Stimulated activated CD8-positive, alpha-beta memory T cell treated with anti-CD3 and anti-CD28 coated beads, Interleukin-15, amount 100 ng/mL, for 4 hours (primary cell): Measurements from ENCODE around the gene FUT7.

Source experiments
- DNase-seq, 2 donors: peaks; one replicate each; pipeline ENCODE4 v3.0.0-alpha.2; 2020; ENCODE audit warnings: low read depth in 2 of 2

Gene FUT7

DNA sequence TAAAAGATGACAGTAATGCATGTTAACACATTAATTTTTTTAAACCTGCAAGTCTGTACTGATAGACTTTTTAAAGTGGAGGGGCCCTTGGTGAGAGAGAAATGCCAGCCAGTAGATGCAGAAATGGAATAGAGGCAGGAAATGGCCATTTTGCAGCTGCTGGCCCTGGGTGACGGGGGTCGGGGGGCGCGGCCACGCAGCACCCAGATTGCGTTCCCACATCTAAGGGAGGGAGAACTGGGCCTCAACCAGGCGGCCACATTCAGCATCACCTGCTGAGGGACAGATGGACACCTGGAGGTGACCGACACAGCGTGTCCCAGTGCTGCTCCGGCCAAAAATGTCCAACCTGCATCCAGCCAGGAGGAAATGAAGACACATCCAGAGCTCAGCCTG is 29.2 kb downstream of the FUT7 start:
- no peak for DNase-seq

DNA sequence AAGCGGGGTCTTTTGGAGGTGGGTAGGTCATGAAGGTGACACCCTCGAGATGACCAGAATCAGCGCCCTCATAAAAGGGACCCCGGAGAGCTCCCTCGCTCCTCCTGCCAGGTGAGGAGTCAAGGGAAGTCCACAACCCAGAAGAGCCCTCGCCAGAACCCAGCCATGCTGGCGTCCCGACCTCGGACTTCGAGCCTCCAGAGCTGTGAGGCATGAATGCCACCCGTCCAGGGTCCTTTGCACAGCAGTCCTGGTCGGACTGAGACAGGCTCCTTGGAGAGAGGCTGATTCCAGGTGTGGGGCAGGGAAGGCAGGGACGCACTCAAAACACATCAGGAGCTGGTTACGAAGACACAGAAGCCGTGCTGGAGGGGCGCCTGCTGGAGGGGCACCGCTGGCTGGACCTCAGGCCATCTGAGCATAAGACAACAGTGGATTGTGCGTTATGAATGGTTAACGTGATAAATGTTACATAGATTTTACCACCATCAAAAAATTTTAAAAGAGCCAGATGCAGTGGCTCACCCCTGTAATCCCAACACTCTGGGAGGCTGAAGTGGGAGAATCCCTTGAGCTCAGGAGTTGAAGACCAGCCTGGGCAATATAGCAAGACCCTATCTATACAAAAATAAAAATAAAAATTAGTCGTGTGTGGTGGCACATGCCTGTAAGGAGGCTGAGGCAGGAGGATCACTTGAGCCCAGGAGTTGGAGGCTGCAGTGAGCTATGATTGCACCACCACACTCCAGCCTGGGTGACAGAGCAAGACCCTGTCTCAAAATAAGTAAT is 29.8 kb downstream of the FUT7 start:
- DNase-seq, result no peak

DNA sequence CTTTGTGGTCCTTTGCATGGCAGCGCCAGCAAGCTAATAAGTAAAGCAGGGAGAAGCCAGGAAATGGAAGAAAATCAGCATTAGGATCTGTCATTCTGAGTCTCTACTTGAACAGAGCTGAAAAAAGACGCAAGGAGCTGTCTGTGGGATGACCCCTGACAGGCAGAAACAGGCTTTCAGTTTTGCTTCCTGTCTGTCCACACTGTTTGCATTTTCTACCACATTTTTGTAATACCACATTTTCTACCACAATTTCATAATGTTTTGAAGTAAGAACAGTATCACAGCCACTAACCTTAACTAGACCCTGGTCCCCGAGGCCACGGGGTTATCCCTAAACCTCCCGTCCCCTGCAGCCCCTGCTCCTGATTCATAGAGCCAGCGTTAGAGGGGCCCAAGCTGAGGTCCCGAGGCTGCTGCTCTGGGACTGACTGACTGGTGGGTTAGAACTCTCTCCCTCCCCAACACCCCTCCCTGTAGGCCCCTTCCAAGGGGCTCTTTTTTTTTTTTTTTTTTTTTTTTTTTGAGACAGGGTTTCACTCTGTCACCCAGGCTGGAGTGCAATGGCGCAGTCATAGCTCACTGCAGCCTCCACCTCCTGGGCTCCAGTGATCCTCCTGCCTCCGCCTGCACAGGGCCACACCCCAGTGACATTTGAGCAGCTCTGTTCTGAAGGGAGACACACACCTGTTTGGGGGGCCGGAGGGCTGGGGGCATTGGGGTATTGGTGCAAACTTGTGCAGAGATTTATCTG is 31.5 kb downstream of the FUT7 start:
- no peak for DNase-seq

DNA sequence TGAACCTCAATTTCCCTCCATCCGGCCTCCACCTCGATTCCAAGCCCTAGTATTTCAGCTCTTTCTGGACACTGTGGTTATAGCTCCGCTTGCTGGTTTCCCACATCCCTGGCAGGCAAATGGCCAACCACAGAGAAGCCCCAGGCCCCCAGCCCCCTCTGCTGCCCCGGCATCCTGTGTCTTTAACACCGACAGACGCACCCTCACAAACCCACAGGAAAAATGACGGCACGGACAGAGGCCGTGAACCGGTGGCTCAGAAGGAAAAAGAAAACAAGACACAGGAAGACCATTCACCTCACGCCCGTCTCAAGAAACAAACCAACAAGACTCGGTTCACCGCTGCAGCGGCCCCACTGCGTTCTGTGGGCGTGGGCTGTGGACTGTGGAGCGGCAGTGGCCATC is 34.1 kb downstream of the FUT7 start:
- DNase-seq, result peak in 1 of 2 donors; percentile 23

DNA sequence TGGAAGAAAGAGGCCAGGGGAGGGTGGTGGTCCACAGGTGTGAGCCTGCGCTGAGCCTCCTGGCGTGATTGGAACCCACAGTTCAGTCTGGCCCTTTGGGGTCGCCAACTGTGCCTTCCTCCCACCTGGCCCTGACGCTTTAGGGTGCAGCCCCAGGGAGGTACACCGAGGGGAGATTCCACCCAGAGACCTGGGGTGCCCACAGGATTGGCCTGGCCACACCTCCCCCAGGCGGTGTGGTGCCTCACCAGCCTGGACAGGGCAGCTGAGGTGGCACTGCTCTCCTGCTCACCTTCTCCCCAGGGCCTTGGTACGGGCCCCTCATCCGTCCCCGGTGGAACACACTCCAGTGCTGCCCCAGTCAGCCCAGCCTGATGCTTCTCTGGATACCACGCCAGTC is 34.5 kb downstream of the FUT7 start:
- DNase-seq, result no peak

DNA sequence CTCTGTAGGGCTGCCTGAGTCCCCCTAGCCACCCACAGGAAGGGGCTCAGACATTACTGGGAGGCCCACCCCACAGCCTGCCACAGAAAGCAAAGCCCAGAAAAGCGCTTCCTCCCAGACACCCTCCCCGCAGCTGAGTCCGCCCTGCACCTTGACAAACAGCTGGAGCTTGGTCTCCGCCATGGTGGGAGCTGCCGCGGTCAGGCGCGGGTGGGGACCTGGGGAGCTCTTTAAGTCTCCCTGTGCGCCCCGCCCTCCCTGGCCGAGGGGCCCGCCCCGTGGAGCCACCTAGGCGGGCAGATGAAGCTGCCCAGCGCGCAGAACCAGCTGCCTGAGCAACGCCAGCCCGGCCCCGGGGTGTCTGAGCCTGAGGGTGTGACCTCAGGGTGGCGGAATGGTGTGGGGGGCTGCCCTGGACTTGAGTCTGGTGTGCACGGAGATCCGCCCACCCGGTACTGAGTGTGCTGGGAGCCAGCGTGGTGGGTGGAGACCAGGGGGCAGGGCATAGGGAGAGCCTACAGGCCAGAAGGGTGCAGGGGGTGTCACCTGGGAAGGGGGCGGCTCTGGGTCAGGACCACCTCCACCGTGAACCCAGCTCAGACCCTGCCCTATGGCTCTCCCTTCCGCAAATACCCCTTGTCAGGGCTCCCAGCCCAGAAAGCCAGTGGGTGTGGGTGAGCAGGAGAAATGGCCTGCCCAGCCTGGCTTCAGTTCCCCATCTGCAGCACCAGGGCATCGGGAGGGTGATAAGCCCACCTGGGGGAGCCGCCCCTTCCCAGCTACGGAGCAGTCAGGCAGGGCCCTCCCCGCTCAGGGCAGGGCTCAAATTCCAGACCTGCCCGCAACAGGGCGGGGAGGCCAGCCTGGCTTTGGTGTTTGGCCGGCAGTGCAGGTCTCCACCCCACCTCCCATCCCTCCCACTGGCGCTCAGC is 35.3 kb downstream of the FUT7 start, which contains the start of gene CLIC3:
Gene CLIC3 (minus strand): TSS at position 208 of the 932 bp plus-strand sequence. CDS start 25 bp downstream, at position 183.
- peak in 1 of 2 donors; percentile 36 for DNase-seq

DNA sequence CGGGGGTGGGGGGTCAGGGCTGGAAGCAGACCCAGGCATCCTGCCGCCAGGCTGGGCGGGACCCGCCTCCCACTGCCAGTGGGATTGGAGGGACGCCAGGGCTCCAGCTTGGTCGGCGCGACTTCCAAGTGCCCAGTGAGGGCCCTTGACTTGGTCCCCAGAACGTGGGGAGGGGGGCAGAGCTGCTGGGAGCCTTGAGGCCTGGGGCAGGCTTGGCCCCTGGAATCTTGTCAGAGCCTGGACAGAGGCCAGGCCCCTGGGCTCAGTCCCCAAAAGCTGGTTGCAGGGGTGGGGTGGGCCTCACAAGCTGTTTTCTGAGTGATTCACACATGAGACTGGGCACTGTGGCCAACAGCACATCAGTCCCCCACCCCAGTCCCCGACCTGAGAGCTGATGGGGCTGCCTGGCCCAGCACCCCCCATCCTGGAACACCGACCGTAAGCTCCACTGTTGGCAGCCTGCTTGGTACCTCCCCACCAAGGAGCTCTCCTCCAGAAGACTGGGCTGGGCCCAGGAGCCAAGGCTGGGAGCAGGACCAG is 36.0 kb downstream of the FUT7 start:
- no peak for DNase-seq

DNA sequence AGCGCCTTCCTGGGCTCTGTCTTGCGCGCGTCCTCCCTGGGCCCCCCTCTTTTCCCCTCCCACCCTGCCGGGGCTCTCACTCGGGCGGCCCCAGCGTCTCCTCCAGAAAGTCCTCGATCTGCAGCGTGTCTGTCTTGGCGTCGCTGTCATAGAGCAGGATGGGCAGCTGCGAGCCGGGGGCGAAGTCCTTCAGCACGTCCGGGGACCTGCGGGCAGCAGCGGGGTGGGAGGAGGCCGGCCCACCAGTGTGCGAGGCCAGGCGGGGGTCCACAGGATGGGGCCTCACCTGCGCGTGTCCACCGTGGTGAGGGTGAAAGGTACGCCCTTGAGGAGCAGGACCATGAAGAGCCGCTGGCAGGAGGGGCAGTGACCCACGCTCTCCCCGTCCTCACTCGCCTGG is 36.5 kb downstream of the FUT7 start:
- DNase-seq, result no peak

DNA sequence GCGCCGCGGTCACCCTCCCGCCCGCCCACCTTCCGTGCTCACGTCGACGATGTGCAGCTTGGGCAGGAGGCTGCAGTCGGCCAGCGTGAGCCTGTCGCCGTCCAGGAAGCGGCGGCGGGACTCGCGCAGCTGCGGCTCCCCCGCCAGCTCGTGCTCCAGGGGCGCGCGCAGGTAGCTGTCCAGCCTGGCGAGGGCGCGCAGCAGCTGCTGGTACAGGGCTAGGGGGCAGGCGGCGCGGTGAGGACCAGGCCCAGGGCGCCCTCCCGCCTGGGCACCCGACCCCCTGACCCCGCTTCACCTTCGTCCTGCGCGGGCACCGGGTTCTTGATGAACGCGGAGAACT is 37.0 kb downstream of the FUT7 start:
- no peak for DNase-seq

DNA sequence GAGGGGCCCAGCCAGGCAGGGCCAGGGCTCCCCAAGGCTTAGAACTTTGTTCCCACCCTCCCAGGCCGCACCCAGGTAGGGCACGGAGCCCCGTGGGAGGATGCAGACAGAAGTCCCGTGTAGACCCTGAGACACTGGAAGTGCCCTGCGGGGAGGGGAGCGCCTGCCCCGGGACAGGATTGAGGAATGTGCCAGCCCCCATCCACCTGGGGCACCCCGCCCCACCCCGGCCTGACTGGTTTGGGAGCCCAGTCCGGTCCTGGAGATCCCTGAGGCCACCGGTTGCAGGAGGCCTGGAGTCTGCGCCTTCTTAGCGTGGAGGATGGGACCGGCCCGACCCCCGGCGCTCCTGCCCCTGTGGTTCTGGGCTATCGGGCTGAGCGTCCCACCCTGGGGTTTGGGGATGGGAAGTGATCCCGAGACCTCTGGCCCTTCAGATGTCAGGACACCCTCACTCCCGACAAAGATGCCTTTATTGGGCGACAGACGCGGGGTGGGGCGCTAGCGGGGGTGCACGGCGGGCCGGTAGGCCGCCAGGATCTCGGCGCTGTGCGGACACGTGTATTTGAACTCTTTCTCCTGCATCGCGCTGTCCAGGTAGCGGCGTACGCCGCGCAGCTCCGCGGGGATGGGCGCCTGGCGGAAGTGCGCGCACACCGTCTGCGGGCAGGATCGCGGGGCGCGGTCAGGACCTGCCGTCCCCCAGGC is 37.6 kb downstream of the FUT7 start:
- DNase-seq, result no peak

DNA sequence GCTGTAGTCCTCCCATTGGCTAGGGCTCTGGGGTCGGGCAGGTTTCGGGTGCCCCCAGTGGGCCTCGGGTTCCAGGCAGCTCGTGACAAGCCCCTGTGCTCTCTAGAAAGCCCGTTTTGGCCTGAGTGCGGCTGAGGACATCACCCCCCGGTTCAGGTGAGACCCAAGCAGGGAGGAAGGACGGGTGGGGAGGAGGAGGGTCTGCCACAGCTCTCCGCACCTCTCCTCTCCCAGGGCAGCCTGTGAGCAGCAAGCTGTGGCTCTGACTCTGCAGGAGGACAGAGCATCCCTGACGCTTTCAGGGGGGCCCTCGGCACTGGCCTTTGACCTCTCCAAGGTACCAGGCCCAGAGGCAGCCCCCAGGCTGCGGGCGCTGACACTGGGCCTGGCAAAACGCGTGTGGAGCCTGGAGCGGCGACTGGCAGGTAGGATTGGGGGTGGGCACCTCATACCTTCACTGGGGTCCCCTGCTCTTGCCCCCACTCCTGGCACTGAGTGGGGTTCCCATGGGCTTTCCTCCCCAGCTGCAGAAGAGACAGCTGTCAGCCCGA is 39.0 kb downstream of the FUT7 start:
- DNase-seq, result no peak

DNA sequence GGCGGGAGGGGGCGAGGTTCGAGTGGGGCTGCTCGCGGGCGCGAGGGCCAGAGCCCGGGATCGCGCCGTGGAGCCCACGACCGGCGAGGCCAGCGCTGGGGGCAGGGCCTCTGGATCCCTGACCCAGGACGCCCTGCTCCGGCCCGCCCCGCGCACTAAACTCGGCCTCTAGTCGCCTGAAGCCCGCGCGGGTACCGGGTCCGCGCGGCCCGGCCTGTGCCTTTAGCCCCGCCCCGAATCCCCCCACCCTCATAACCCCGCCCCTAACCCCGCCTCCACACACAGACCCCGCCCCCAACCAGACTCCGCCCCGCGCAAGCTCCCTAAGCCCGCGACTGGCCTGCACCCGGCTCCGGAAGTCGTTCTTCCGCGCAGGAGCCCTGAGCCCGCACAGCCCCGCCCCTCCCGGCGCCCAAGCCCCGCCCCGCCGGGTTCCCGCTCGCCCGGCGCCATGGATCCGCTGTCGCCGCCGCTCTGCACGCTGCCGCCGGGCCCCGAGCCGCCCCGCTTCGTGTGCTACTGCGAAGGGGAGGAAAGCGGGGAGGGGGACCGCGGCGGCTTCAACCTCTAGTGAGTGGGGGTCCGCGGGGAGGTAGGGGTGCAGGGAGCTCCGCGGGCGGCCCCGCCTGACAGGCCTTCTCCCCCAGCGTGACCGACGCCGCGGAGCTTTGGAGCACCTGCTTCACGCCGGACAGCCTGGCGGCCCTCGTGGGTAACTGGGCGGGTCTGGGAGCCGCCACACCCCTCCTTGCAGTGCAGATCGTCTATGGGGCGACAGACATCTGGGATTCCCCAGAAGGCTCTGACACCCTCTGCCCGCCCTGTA is 39.7 kb downstream of the FUT7 start, which contains the start of gene PAXX:
Gene PAXX (plus strand): TSS at position 430 of the 826 bp plus-strand sequence. CDS start 22 bp downstream, at position 452.
- DNase-seq, result peak; percentile 81 to 87

DNA sequence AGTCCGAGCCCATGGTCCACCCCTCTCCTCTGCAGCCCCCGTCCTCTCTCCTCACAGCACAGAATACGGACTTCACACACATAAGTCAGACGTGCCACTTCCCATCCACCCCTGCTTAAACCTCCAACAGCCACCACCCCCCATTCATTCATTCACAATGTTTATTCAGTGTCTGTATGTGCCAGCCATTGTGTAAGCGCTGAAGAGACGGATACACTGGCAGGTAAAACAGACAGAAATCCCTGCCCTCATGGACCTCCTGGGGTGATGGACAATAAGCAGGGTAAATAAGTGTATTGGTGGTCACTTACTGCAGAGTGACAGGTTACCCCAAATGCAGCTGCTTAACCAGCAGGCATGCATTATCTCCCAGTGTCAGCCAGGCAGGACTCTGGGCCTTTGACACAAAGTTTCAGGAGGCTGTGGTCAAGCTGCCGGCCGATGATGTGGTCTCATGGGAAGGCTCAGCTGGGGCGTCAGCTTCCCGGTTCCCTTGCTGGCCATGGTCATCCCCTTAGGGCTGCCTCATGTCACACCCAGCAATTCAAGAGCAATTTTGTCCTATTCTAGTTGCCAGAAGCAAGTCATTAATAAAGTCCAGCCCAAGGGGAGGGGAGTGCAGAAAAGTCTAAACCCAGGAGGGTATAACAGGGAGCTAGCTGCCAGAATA is 41.5 kb downstream of the FUT7 start:
- DNase-seq, result no peak

DNA sequence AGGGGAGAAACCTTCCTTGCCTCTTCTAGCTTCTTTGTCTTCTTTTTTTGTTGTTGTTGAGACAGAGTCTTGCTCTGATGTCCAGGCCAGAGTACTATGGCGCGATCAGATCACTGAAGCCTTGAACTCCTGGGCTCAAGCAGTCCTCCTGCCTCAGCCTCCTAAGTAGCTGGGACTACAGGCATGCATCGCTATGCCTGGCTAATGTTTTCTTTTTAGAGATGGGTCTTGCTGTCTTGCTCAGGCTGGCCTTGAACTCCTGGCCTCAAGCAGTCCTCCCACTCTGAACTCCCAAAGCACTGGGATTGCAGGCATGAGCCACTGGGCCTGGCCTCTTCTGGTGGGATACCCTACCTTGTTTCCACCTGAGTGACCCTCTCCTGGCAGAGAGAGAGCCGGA is 43.0 kb downstream of the FUT7 start:
- no peak for DNase-seq

DNA sequence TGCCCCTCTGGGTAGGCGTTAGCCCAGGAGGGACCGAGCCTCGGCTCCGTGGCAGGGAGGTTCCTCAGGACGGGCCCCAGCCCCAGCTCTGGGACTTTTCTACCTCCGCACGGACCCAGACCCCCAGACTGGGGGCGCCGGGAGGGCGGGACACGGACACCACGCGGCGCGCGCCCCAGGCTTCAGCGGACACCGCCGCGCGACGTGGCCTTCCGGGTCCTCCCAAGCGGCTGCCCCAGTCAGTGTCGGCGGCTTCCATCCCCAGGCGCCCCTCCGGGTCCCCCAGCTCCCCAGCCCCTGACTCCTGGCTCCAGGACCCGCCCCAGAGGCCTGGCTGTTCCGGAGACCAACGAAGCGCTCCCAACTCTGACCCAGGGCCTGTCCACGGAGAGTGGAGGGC is 46.0 kb downstream of the FUT7 start:
- DNase-seq, result no peak

DNA sequence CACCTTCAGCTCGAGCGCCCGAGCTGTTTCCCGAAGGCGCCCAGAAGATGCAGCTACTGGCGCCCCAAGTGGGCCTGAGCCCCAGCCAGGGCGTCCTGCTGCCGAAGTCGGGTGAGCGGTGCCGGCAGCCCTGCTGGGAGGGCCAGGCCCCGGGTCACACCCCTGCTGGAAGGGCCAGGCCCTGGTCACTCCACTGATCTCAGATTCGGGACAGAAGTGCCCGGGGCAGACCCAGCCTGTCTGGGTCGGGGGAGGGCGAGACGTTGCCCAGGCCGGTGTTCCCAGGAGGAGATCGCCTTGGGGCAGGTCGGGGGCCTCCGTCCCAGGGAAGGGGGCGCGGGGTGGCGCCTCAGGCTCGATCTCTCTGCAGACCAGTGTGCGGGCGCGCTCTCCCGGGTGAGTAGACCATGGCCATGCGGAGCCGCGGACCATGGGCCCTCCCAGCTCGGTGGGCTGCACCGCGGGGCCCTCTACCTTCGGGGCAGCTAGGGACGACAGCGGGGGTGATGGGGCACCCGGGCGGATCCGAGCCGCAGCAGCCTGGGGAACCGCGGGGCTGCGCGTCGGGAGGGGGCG is 46.8 kb downstream of the FUT7 start:
- DNase-seq, result no peak

DNA sequence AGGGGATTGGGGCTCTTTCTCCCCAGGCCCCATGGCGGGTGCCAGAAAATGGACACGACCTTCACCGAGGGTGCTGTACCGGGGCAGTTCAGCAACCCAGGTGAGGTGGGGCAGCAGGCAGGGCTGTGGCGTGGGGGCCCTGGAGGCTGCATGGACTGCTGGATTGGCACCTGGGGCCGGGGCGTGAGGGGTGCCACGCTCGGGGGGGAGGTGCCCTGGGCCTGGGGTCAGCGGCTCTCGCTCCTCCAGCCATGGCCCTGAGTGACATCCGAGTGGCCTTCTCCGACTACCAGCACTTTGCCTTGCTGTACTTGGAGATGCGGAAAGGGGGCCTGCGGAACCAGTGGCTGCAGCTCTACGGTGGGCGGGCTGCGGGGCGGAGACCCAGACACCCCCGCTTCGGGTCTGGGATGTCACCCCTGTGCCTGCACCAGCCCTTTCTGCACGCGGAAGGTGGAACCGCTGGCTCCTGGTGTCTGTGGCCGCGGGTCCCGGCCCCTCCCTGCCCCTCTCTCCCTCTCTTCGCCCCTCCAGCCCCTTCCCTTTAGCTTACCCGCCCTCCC is 47.3 kb downstream of the FUT7 start:
- DNase-seq, result no peak

DNA sequence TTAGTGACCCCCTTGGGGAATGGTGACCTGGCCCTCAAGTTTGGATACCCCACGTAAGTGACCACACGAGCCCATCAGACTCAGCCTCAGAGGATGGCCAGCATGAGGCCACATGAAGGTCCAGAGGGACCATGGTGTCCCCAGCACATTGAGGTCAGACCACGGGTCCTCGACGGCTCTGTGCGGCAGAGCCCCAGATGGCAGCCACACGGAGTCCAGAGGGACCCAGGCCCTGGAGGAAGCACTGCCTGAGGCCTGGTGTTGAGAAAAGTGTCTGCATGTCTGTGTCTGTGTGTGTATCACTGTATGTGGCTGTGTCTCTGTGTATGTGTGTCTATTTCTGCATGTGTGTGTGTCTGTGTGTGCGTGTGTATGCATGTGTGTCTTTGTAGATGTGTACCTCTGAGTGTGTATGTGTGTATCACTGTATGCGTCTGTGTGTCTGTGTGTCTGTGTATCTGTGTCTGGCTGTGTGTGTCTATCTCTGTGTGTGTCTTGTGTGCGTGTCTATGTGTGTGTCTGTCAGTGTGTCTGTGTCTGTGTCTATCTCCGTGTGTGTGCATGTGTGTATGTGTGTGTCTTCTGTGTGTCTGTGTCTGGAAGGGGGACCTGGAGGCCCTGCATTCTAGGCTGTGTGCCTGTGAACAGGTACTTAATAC is 48.1 kb downstream of the FUT7 start:
- DNase-seq, result no peak
